ENCODE results near the gene NQO2.
A peak's percentile ranks its signal among the peaks of the same experiment; 100 is the strongest.

Gene NQO2

DNA sequence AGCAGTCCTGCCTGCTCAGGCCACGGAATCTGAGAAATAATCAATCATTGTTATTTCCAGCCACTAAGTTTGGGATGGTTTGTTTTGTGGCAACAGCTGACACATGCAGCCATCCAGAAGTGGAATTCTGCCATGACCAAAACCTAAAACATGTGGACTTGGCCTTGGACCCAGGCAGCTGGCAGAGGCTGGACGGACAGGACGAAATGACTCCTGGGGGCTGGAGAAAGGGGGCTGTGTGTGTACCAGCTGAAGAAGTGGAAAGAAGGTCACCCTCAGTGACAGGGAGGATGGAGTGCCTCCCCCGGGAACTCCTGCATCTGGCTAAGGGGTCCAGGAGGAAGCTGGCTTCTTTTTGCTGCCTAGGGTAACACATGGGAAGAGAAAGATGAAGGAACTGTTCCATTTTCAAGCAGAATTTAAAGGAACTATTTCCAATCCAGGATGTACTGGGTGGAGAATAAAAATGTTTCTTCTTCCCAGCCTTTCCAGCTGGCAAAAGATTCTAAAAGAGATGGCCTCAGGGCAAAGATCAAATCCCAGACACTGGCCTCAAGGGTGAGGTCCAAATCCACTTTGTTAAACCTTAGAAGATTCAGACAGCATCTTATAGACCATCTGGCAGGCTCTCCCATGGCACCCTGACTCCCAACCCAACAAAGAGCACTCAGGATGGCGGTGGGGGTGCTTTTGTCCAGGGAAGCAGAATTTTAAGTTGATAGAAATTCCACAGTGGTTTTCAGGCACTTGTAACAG lies 42.6 kb upstream of the NQO2 start:
- DNase-seq (ENCODE audit: low read depth, low spot score) = no peak
- TF ChIP-seq CTCF (IDR thresholded peaks at IDR 0.05; ENCODE audit: insufficient read depth, low read length, missing control alignments) = no peak
- CTCF ChIA-PET = interaction anchor here (0.7 to 9.6 kb wide), 4 partner anchors 8 to 107 kb away, joined by 3 to 252 read pairs (median 30); no protein-coding TSS in a partner anchor
- POLR2A ChIA-PET = no interaction called here
- no peak overlapping the region for H3K4me3 ChIP-seq (ENCODE audit: low read depth, low read length)

DNA sequence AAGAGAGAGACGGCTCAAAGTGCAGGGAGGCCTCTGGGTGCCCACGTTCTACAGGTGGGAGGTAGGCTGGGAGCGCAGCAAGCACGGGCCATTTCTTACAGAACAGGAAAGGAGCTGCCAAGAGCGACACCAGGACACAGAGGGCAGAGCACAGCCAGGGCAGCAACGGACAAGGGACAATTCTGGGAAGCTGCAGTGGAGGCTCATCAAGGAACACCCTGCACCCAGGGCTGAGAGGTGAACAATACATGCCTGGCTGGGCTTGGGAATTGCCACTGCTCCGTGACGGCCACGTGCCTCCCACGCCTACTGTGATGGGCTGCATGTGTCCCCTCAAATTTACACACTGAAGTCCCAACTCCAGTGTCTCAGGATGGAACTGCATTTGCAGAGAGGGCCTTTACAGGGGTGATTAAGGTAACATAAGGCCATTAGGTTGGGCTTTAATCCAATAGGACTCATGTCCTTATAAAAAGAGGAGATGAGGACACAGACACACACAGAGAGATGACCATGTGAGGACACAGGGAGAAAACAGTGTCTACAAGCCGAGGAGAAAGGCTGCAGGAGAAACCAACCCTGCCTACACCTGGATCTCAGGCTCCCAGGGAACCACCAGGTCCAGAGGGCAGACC lies 41.9 kb upstream of the NQO2 start:
- ChIA-PET POLR2A (no interaction called here), CTCF (interaction anchor here (1.6 to 9.6 kb wide), 3 partner anchors 21 to 39 kb away, joined by 4 to 252 read pairs (median 55); no protein-coding TSS in a partner anchor)
- no peak overlapping the region for H3K4me3 ChIP-seq (ENCODE audit: low read depth, low read length)
- TF ChIP-seq CTCF (IDR thresholded peaks at IDR 0.05; ENCODE audit: insufficient read depth, low read length, missing control alignments) = no peak
- no peak for DNase-seq (ENCODE audit: low read depth, low spot score)

DNA sequence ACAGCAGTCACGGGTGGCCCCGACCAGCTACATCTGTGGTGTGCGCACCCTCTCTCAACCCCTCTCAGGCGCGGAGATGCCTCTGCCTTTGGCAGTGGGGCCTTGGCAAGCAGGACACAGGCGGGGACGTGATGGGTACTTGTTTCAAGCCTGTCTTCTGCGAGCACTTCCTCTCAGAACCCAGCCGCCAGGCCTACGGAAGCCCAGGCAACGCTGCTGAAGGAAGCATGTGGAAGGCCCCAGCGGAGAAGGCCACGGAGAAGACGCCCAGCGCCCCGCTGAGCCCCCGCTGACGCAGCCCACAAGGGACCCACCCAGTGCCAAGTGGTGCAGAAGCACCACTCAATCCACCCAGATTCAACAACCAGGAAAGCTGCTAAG lies 41.4 kb upstream of the NQO2 start:
- ChIA-PET CTCF (interaction anchor here (1.6 to 9.6 kb wide), 3 partner anchors 22 to 38 kb away, joined by 4 to 252 read pairs (median 55); no protein-coding TSS in a partner anchor), POLR2A (interaction anchor here (1.0 kb wide), 1 partner anchor 29 kb away, joined by 3 read pairs; no protein-coding TSS in a partner anchor)
- H3K4me3 ChIP-seq (ENCODE audit: low read depth, low read length) = no peak overlapping the region
- no peak for TF ChIP-seq CTCF (IDR thresholded peaks at IDR 0.05; ENCODE audit: insufficient read depth, low read length, missing control alignments)
- no peak for DNase-seq (ENCODE audit: low read depth, low spot score)

- ChIA-PET CTCF (interaction anchor here (1.6 to 9.6 kb wide), 3 partner anchors 22 to 38 kb away, joined by 4 to 252 read pairs (median 55); no protein-coding TSS in a partner anchor), POLR2A (interaction anchor here (1.0 kb wide), 1 partner anchor 28 kb away, joined by 3 read pairs; no protein-coding TSS in a partner anchor)
- no peak for TF ChIP-seq CTCF (IDR thresholded peaks at IDR 0.05; ENCODE audit: insufficient read depth, low read length, missing control alignments)
- no peak overlapping the region for H3K4me3 ChIP-seq (ENCODE audit: low read depth, low read length)
- DNase-seq (ENCODE audit: low read depth, low spot score) = no peak
Measured at GRCh38 chr6:2958776-2959175, 40.9 kb upstream of the NQO2 start.

GRCh38 chr6:2959909-2960719 lies 39.6 kb upstream of the NQO2 start:
- H3K4me3 ChIP-seq (ENCODE audit: low read depth, low read length) = no peak overlapping the region
- POLR2A ChIA-PET = interaction anchor here (1.2 kb wide), 1 partner anchor 29 kb away, joined by 4 read pairs; no protein-coding TSS in a partner anchor
- peak; percentile 45 for DNase-seq (ENCODE audit: low read depth, low spot score)
- CTCF ChIA-PET = interaction anchor here (0.8 to 2.0 kb wide), 11 partner anchors 8 to 169 kb away, joined by 3 to 20 read pairs (median 4); no protein-coding TSS in a partner anchor
- no peak for TF ChIP-seq CTCF (IDR thresholded peaks at IDR 0.05; ENCODE audit: insufficient read depth, low read length, missing control alignments)
